Sigmoid colon (tissue), 3 donors: ENCODE data around the gene RAPGEF2.

Source experiments
- POLR2A ChIP-seq, 2 donors: fragments of 450-650 bp; IDR thresholded peaks; one replicate each; pipeline ENCODE4 v1.6.1; 2016; ENCODE audit warnings: antibody characterized with exemption in 2 of 2, mild to moderate bottlenecking in 2 of 2, moderate library complexity in 2 of 2
- TF ChIP-seq, protein P1 (sequence below), 4 experiments: fragments of 450-650 bp in 3 of 4; fragments of 200-600 bp in 1 of 4; IDR thresholded peaks; one replicate each; pipeline ENCODE4 v1.5.1; 2016 to 2019; ENCODE audit warnings: antibody characterized with exemption in 4 of 4, mild to moderate bottlenecking in 3 of 4, moderate library complexity in 2 of 4

DNA sequence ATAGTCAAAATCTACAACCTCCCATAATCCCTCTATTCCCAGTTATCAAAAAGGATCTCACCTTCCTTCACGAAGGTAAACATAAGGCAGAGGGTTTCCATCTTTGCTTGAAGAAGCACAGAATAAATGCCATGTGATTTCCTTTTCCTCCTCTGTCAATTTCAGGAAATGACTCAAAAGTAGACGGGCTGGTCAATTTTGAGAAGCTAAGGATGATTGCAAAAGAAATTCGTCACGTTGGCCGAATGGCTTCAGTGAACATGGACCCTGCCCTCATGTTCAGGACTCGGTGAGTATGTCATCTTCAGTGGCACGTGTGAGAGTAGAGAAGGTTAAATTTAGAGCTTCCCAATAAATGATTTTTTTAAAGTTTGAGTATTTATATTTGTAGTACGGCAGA, 240.2 kb downstream of the RAPGEF2 start:
- no peak for TF ChIP-seq POLR2A (IDR thresholded peaks at IDR 0.05)
- TF ChIP-seq, protein P1, sequence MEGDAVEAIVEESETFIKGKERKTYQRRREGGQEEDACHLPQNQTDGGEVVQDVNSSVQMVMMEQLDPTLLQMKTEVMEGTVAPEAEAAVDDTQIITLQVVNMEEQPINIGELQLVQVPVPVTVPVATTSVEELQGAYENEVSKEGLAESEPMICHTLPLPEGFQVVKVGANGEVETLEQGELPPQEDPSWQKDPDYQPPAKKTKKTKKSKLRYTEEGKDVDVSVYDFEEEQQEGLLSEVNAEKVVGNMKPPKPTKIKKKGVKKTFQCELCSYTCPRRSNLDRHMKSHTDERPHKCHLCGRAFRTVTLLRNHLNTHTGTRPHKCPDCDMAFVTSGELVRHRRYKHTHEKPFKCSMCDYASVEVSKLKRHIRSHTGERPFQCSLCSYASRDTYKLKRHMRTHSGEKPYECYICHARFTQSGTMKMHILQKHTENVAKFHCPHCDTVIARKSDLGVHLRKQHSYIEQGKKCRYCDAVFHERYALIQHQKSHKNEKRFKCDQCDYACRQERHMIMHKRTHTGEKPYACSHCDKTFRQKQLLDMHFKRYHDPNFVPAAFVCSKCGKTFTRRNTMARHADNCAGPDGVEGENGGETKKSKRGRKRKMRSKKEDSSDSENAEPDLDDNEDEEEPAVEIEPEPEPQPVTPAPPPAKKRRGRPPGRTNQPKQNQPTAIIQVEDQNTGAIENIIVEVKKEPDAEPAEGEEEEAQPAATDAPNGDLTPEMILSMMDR (IDR thresholded peaks at IDR 0.05) = no peak
